Measurements from ENCODE around the gene FAAP20. TPM values are rescaled to one million over a fixed set of nuclear protein-coding genes. Genes with fewer than 3 reads are reported as not detected.

The FAAP20 gene
- total and polyA plus RNA-seq, 8 donors: 17.2 to 75.6 (median 24.1) TPM

DNA sequence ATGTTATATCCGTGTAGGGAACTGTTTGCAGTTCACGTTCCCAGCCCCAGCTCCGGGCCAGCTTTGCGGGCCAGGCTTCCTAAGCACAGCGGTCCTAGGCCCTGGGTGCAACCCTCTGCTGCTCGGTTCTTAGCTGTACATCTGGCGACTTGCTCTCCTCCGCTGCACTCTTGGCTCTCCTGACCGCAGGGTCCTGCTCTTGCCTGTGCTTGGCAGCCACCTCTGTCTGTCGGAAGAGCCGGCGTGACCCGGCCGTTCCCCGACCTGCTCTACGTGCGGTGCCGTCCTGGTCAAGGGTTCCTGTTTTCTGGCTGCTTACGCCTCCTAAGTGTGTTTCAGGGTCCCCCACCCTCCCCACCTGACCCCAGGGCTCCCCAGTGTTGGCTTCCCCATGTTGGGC is 36.7 kb downstream of the FAAP20 start:
- ATAC-seq: no peak
- FAIRE-seq: no peak
- WGBS, 2 donors: 91 to 95% methylated on average over 19 of the region's 19 CpGs
- no peak overlapping the region for H3K4me3 ChIP-seq
- intact Hi-C loops (cut with DNase I): no loop called here
- no peak for DNase-seq
- H3K27ac ChIP-seq: no peak overlapping the region
- TF ChIP-seq, protein P1, sequence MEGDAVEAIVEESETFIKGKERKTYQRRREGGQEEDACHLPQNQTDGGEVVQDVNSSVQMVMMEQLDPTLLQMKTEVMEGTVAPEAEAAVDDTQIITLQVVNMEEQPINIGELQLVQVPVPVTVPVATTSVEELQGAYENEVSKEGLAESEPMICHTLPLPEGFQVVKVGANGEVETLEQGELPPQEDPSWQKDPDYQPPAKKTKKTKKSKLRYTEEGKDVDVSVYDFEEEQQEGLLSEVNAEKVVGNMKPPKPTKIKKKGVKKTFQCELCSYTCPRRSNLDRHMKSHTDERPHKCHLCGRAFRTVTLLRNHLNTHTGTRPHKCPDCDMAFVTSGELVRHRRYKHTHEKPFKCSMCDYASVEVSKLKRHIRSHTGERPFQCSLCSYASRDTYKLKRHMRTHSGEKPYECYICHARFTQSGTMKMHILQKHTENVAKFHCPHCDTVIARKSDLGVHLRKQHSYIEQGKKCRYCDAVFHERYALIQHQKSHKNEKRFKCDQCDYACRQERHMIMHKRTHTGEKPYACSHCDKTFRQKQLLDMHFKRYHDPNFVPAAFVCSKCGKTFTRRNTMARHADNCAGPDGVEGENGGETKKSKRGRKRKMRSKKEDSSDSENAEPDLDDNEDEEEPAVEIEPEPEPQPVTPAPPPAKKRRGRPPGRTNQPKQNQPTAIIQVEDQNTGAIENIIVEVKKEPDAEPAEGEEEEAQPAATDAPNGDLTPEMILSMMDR (IDR thresholded peaks at IDR 0.05): no peak
- no peaks in the 10 kb centered on the region for H3K4me1 ChIP-seq
- H3K36me3 ChIP-seq: no peaks in the 10 kb centered on the region
- no peaks in the 10 kb centered on the region for H3K9me3 ChIP-seq
- no peaks in the 10 kb centered on the region for H3K27me3 ChIP-seq

DNA sequence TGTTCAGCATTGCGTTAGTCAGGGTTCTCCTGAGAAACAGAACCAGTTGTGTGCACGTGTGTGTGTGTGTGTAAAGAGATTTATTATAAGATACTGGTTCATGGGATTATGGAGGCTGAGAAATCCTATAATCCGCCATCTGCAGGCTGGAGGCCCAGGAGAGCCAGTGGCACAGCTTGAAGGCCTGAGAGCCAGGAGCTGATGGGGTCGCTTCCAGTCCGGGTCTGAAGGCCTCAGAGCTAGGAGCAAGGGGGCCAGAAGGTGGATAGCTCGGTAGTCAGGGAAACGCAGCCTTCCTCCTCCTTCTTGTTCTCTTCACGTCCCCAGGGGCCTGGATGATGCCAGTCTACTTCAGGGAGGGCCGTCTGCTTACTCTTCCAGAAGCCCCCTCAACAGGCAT is 37.7 kb downstream of the FAAP20 start:
- H3K4me3 ChIP-seq: no peak overlapping the region
- TF ChIP-seq, protein P1 (IDR thresholded peaks at IDR 0.05): no peak
- no peaks in the 10 kb centered on the region for H3K4me1 ChIP-seq
- DNase-seq: no peak
- ATAC-seq: no peak
- intact Hi-C loops (cut with DNase I): no loop called here
- 82 to 88% methylated on average over 8 to 9 of the region's 9 CpGs for WGBS, 2 donors
- H3K36me3 ChIP-seq: no peaks in the 10 kb centered on the region
- H3K27me3 ChIP-seq: no peaks in the 10 kb centered on the region
- no peaks in the 10 kb centered on the region for H3K9me3 ChIP-seq
- no peak overlapping the region for H3K27ac ChIP-seq
- no peak for FAIRE-seq

DNA sequence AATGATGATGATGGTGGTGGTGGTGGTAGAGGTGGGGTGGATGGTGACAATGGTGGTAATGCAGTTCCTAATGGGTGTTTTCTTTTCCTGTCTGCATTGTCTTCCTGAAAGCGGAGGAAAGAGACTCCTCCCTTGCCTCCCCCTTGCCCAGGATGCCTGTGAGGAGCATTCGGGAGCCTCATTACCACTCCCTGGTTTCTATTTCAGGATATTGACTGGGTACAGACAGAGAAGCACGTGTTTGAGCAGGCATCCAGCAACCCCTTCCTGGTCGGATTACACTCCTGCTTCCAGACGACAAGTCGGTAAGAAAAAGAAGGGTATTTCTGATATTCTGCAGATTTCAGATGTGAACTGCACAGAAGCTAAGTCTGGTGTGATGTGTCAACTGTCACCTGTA is 38.8 kb downstream of the FAAP20 start:
- Histone ChIP-seq H3K9me3 (no peaks in the 10 kb centered on the region), H3K4me3 (no peak overlapping the region), H3K27me3 (no peaks in the 10 kb centered on the region), H3K27ac (no peak overlapping the region), H3K4me1 (no peaks in the 10 kb centered on the region), H3K36me3 (no peaks in the 10 kb centered on the region)
- FAIRE-seq (no peak), DNase-seq (no peak), ATAC-seq (no peak)
- TF ChIP-seq, protein P1 (IDR thresholded peaks at IDR 0.05): no peak
- intact Hi-C loops (cut with DNase I): no loop called here
- WGBS, 2 donors: 88 to 93% methylated on average over 6 of the region's 6 CpGs

DNA sequence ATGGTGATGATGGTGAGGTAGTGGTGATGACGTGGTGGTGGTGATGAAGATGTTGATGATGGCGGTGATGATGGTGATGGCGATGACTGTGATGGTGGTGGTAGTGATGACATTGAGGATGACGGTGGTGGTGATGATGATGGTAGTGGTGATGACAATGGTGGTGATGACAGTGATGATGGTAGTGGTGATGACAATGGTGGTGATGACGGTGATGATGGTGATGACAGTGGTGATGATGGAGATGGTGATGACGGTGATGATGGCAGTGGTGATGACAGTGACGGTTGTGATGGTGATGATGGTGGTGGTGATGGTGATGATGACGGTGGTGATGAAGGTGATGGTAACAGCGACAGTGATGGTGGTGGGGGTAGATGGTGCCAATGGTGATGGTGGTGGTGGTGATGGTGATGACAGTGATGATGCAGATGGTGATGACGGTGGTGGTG is 39.4 kb downstream of the FAAP20 start:
- ATAC-seq (no peak), DNase-seq (no peak), FAIRE-seq (no peak)
- TF ChIP-seq, protein P1 (IDR thresholded peaks at IDR 0.05): no peak
- Histone ChIP-seq H3K36me3 (no peaks in the 10 kb centered on the region), H3K4me3 (no peak overlapping the region), H3K4me1 (no peaks in the 10 kb centered on the region), H3K27me3 (no peaks in the 10 kb centered on the region), H3K9me3 (no peaks in the 10 kb centered on the region), H3K27ac (no peak overlapping the region)
- WGBS, 2 donors: 98% methylated on average over 10 of the region's 10 CpGs
- intact Hi-C loops (cut with DNase I): no loop called here

DNA sequence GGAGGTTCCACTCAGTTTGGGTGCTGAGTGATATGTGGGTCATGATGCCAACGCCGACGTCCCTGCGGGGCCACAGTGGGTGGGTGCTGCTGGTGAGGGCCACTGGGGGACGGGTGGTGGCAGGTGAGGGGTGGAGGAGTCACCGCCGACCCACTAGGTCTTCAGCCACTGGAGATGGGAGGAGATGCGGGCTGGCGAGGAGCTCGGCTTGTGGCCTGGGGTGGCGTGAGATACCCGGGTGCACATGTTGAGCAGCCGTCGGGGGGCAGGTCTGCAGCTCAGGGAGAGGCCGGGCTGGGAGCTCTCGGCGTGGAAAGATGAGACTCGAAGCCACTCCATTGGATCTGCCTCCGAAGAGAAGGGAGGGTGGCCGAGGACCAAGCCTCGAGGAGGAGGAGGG is 40.5 kb downstream of the FAAP20 start:
- Histone ChIP-seq H3K4me3 (no peak overlapping the region), H3K36me3 (no peaks in the 10 kb centered on the region), H3K27me3 (no peaks in the 10 kb centered on the region), H3K4me1 (no peaks in the 10 kb centered on the region), H3K27ac (no peak overlapping the region), H3K9me3 (no peaks in the 10 kb centered on the region)
- WGBS, 2 donors: 94 to 95% methylated on average over 21 of the region's 21 CpGs
- intact Hi-C loops (cut with DNase I): no loop called here
- DNase-seq (no peak), ATAC-seq (no peak), FAIRE-seq (no peak)
- TF ChIP-seq, protein P1 (IDR thresholded peaks at IDR 0.05): no peak

Measured in pancreas (tissue), 10 donors.